AG08396 (cell line): ENCODE results near the gene CPD.
"Not testable (repeated sequence)": the region's sequence is repeated elsewhere in the genome, so short reads cannot be mapped to it uniquely, and the experiment has no call there.

ENCODE experiments used
- DNase-seq: peaks from one replicate; pipeline ENCODE4 v3.0.0; 2012; ENCODE audit warnings: low spot score, mixed read lengths

CPD gene

DNA sequence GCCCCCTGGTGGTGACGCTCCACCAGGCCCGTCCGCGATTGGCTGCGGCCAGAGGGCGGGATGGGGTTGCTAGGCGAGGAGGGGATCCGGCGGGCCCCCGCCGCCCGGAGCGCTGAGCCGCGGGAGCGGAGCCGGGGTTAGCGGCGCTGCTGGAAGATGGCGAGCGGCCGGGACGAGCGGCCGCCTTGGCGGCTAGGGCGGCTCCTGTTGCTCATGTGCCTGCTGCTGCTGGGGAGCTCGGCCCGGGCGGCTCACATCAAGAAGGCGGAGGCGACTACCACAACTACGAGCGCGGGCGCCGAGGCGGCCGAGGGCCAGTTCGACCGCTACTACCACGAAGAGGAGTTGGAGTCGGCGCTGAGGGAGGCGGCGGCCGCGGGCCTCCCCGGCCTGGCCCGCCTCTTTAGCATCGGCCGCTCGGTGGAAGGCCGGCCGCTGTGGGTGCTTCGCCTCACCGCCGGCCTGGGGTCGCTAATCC is at the start of gene CPD:
TSS of gene CPD (plus strand) at position 103 of the 478 bp plus-strand sequence. CDS start at position 157, 54 bp downstream.
- DNase-seq = peak; percentile 98

DNA sequence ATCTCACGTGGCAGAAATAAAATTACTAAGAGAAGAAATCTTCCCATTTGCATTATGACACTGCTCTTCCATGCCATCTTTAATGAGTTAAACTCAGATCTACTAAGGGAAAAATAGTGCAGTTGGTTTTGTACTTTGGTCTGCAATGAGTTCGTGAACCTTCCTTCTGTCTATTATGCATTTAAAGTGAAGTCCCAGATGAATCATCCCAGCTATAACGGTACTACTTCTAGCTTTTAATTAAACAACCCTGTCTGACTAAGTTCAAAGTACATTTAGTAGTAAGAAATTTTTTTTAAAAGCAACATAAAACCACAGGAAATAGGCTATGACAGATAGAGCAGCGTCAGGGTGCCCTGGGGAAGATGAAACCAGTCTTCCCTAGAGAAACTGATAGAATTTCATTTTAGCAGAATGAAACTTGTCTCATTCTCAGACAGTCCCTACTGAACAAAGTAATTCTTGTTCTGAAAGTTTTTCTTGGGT is 46.6 kb upstream of the CPD start:
- DNase-seq = no peak

DNA sequence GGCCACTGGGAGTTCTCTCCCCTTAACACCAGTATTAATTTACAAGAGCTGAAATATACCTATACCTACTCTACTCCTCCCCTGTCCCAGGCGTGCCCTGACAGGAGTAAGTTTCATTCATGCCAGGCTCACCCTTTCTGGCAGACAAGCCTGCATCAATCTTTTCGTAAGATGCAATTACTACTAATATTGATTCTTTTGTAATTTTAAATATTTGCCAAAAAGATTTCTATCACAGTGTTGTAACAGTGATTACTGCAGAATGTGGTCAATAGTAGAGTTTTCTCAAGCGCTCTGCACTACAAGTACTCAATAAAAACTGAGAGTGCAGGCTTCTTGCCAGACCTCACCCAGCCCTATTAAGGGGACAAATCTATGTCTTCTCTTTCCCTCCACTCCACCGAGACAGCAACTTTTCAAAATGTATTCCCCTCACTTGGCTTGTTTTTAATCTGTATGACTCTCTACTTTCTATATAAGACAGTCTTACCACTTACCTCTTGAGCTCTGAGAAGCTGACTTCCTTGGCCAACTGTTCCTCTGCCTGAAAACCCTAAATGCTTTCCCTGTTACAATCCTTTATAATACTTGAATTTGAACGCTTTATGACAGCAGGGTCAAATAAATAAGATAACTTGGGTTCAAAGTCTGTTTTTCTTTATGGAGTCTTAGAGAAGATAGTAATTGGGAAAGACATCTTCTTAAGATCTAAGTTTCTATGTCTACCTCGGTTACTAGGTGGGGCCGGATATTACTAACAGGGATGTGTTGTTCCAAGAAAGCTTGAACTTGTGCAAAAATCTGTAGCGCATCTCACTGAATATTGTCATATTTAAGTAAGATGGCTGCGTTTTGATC is 45.0 kb upstream of the CPD start, which contains the start of gene TMIGD1:
TSS of gene TMIGD1 (minus strand) at position 555 of the 858 bp plus-strand sequence. CDS start 1,924 bp downstream, outside the sequence.
- no peak for DNase-seq

DNA sequence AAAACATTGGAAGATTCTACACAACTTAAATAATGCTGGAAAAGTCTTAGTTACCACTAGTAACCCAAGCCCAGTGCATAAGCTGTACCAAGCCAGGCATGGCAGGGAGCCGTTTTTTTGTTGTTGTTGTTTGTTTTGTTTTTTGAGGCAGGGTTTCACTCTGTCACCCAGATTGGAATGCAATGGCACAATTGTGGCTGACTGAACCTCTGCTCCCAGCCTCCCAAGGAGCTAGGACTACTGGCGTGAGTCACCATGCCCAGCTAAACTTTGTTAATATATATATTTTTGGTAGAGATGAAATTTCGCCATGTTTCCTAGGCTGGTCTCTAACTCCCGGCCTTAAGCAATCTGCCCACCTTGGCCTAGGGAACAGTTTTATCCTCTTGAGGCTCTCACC is 44.3 kb upstream of the CPD start:
- no peak for DNase-seq

DNA sequence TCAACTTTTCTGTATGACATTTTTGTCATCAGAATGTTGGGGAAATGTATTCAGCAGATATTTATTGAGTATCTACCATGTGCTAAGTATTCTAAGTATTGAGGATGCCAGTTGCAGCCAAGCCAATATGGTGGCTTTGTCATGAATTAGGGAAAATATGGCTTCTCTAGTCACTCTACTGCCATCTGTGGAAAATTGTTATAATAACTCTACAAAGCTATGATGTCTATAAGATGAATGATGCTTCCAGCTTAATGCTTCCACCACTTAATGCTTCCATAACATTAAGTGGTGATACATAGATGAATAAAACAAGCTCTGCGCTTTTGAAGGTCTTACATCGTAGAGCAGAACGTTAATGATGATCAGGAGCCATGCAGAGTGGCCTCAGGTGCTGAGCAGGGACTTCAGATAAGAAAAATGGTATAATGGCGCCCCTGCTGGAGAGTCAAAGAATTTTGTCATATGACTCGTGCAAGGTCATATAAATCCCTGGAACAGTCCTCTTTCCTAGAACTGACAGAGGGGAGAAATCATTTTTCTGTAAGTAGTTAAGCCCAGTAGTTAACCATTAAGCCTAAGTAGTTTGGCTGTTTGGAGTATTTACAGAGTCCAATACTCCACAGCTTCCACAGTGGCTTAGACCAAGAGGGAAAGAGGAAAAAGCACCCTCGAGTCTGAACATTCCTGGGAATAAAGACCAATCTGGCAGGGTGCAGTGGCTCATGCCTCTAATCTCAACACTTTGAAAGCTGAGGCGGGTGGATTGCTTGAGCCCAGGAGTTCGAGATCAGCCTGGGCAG is 42.2 kb upstream of the CPD start:
- DNase-seq = no peak

DNA sequence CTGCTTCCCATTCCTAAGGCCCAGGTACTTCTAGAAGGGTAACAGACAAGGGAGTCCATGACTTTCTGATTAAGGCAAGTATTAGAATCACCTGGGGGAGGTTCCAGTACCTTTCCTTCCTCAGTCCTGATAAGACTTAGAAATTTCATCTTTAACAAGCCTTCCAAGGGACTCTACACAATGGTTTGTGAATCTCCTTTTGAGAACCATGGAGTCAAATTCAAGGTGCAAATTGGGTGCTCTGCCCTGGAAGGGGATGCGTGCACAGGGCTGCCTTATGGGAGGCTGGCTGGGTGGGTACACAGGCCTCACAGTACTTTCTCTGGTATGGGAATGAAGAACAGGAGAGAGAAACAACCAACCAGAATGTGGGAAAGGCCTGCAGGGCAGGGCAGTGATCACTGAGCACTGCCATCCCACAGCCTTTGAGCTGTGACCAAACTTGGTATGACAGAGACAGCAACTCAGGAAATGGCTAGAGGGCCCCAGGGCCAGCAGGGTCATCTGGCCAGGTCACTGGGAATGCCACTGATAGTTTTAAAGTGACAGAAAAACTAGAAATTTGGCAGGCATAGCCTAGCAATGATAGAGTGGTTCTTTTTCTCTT is 41.2 kb upstream of the CPD start:
- DNase-seq = no peak

DNA sequence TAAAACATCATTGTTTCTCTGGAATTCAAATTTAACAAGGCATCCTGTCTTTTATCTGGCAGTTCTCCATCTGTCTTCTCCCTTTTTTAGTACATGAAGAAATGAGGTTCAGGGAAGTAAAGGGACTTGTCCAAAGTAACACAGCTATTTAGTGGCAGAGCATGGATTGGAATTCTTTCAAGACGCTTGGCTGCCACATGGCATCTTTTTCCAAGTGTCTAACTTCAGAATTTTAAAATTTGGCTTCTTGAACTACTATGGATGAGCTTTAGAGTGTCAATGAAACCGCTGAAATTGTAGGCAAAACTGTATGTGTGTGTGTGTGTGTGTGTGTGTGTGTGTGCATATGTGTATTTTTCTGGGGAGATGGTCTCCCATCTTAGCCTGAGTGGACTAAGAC is 39.6 kb upstream of the CPD start:
- no peak for DNase-seq

DNA sequence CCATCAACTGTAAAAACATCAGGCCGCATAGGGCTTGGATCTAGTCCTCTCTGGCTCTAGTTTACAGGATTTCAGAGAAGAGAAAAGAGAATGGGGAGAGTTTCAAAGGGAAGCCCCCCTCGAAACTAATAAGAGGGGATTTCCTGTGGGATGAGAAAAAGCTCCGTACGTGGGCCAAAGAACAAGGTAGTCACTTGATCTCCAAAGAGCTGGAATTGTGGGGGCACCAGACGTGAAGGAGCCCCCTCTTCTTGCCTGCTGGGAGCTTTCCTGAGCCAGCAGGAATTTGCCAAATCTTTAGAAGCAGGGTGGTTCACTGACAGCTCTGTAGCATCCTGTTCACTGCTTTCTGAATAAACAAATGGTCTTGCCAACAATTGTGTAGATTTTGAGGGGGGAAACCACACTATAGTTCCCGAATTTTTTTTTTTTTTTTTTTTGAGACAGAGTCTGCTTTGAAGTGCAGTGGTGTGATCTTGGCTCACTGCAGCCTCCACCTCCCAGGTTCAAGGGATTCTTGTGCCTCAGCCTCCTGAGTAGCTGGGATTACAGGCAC is 37.8 kb upstream of the CPD start:
- no peak for DNase-seq

DNA sequence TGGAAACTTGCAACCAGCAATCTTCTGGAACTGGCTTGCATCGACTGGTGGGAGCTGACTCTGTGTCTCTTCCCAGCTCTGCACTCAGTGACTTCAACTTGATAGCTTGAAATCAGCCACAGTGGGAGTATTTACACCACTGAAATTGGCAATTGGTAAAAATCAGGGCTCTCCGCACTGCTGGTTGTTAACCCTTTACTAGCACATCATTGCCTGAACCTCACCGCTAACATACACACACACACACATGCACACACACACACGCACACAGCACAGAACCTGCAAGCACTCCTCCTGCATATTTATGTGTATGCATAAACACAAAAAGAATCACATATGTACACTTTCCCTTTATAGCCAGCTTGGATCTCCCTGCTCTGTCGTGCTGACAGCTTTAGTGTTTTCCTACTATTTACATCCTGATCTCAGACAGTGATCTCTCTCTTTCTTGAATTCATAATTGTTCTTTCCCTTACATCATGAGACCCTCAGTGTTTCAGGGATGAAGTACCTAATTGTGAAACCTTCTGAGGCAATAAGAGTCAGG is 37.0 kb upstream of the CPD start:
- no peak for DNase-seq

DNA sequence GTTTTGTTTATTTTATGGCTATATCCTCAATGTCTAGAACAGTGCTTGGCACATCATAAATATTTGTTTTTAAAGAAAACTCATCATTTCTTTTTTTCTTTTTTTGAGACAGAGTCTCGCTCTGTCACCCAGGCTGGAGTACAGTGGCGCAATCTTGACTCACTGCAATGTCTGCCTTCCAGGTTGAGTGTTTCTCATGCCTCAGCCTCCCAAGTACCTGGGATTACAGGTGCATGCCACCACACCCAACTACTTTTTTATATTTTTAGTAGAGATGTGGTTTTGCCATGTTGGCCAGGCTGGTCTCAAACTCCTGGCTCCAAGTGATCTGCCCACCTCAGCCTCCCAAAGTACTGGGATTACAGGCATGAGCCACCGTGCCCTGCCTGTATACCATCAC is 35.5 kb upstream of the CPD start:
- DNase-seq = not testable (repeated sequence)

DNA sequence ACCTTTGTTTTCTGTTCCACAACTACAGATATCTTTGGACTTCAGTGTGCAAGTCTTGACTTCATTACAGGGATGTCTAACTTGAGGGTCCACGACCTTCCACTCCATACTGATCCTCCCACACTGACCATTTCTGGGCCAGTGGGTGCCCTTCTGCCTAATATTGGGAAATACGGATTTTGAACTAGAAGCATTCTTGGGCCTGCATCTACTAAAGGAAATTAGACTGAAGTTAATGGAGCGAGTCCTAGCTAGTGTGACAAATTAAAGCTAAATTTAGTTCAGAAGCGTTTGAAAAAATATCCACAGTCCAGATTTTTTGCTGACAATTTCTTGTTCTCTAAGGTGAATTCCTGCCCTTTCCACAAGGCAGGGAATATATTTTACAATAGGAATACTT is 34.9 kb upstream of the CPD start:
- DNase-seq = no peak

DNA sequence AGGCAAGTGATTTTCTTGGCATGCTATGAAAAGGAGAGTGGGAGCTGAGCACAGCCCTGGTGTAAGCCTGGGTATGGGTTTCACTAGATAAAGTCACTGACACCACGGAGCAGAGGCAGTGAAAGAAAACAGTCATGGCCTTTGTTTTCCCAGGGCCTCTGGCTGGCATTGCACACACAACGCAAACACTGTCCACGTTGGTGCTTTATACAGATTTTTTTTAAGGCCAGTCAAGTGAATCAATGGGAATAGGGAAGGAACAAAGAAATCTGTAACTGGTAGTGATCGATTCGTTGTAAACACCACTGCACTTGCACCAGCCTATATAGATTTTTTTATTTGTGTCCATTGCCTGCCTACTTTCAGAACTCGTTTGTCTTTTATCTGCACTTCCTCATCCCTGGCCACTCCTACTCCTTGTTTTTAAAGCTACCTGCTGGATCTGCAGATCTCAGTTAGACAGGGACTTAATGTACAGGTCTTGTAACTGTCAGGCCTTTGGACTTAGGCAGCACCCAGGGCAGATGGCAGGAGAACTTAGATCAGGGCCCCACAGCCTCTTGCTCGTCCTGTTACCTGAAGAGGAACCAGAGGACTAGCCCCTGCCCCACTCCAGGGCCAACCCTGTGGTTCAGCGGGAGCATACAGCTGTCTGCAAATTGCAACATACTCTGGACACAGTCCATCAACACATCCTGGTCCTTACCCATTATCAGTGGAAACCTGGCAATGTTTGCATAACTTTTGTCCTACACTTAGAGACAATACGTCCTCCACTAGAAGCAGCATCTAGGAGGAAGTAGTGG is 34.2 kb upstream of the CPD start:
- no peak for DNase-seq

DNA sequence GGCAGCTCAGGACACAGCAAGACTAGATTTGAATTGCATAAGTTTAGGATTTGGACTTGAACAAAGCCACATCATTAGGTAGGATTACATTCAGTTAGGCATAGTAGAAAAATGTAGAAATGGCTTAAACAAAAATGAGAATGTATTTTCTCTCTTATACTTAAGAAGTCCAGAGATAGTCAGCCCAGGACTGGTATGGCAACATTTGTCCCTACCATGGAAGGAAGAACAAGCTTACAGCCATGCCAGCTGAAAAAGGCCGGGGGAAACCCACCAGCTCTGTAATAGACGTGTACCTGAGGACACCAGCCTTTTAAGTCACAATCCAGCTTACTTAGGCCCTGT is 33.7 kb upstream of the CPD start:
- no peak for DNase-seq

DNA sequence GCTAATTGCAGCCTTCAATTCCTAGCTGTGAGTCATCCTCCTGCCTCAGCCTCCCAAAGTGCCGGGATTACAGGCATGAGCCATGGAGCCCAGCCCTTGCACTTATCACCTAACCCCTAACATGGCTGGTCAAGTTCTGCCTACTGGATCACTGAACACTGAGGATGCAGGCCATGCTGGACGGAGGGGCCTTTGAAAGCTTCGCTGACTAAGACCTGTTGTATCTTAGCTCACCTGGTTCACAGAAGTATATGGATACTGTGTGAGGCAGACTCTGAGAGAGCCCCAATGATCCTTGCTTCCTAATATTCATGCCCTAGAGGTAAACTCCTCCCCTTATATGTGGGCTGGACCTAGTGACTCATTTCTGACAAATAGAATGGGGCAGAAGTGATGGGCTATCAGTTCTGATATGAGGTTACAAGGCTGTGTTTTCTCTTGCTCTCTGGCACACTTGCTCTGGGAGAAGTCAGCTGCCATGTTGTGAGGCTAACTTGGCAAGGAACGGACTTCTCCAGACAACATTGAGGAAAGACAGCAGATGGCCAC is 33.1 kb upstream of the CPD start:
- DNase-seq = no peak

DNA sequence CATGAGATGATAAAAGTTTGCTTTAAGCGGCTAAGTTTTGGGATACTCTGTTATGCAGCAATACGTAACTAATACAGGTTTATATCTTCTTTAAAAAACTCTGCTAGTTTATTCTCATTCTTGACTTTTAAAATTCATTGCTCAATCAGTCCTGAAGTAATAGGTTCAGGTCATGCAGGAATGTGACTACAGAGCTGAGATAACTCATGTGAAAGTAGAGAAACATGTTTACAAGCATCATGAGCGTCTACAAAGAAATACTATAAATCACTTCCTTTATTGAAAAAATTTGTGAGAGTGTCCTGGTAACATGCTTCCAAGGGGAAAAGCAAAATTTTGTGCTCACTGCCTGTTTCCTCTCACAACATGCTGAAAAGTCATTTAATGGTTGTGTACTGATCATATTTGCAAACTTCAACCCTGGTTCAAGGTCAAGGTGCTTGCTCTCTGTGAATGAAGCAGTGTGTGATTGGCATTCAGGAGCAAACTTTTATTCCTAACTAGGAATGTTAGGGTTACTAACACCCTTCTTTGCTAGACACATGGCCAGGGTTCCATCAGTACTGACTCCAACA is 32.4 kb upstream of the CPD start:
- no peak for DNase-seq

DNA sequence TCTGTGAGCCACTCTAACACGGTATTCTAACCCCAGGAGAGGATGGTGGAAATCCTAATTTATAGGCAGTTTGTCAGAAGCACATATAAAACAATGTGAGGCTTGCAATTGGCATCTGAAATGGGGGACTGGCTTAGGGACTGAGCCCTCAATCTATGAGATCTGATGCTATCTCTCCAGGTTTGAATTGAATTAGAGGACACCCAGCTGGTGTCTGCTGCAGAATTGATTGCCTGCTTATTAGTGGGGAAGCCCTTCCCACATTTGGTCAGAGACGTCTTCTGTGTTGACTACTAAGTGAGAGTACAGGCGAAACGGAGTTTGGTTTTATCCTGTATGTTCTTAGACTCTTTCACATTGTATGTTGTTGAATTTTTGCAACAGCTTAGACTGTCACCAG is 31.2 kb upstream of the CPD start:
- no peak for DNase-seq

DNA sequence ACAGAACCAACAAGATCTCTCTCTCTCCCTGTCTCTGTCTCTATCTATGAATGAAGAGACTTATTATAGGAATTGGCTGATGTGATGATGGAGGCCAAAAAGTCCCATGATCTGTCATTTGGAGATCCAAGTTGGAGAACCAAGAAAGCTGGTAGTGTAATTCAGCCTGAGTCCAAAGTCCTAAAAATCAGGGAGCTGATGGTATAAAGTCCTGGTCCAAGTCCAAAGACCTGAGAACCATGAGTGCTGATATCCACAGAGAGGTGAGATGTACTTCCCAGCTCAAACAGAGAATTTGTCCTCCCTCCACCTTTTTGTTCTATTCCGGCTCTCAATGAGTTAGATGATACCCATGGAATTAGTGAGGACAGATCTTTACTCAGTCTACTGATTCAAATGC is 29.5 kb upstream of the CPD start:
- no peak for DNase-seq

DNA sequence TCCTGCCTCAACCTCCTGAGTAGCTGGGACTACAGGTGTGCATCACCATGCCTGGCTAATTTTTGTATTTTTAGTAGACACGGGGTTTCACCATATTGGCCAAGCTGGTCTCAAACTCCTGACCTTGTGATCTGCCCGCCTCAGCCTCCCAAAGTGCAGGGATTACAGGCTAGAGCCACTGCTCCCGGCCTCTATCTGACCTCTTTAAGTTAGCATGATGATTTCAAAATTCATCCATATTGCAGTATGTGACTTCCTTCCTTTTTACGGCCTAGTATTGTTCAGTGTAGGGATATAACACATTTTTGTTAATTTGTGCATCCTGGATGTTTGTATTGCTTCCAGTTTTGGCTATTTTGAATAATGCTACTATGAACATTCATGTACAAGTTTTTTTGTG is 27.5 kb upstream of the CPD start:
- DNase-seq = not testable (repeated sequence)

DNA sequence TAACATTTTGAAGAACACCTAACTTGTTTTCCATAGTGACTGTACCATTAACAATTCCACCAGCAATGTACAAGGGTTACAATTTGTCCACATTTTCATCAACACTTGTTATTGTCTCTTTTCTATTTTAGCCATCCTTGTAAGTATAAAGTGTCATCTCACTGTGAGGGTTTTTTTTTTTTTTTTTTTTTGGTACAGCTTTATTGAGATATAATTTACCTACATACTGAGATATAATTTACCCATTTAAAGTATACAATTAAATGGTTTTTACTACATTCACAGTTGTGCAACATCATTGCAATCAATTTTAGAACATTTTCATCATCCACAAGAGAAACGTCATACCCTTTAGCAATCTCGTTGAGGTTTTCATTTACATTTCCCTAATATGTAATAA is 27.0 kb upstream of the CPD start:
- DNase-seq = no peak

DNA sequence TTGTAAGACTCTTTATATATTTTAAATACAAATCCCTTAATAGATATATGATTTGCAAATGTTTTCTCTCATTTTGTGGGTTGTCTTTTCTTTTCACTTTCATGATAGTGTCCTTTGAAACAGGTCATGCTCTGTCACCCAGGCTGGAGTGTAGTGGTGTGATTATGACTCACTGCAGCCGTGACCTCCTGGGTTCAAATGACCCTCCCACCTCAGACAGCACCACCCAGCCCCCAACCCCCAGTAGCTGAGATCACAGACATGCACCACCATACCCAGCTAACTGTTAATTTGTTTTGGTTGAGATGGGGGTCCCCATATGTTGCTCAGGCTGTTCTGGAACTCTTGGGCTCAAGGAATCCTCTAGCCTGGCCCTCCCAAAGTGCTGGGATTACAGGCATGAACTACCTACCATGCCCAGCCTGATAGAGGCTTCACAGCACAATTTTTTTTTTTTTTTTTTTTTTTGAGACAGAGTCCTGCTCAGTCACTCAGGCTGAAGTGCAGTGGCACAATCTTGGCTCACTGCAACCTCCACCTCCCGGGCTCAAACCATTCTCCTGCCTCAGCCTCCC is 26.4 kb upstream of the CPD start:
- DNase-seq = no peak
